ENCODE measurements around the gene NRXN2. TPM values are rescaled to one million over a fixed set of nuclear protein-coding genes. Genes with fewer than 3 reads are reported as not detected.

NRXN2 gene
- total and polyA plus RNA-seq, 10 of the 15 experiments (the other 5 are each of a cell fraction or from before 2014, with no cell fraction given), result 0.03 to 1.4 (median 0.23) TPM

- Histone ChIP-seq H3K27me3 (replicated peaks in 1 of 2; ENCODE audit: control insufficient read depth in 2 of 2, insufficient read depth in 2 of 2, low read length in 1 of 2) (peaks cover 6 to 10% of the 10 kb centered on the region in 2 experiments; a peak in 3 of 4 replicates), H3K4me1 (ENCODE audit: control insufficient read depth, insufficient read depth, low read length) (peaks cover 7% of the 10 kb centered on the region), H3K79me2 (ENCODE audit: control insufficient read depth, insufficient read depth, low read length) (no peaks in the 10 kb centered on the region), H3K27ac (ENCODE audit: control insufficient read depth, insufficient read depth) (no peak overlapping the region), H3K9me3 (replicated peaks; ENCODE audit: control insufficient read depth, insufficient read depth, low read length) (no peaks in the 10 kb centered on the region), H3K4me3 (no peak overlapping the region), H4K20me1 (ENCODE audit: control insufficient read depth, insufficient read depth) (no peaks in the 10 kb centered on the region), H3K36me3 (ENCODE audit: control insufficient read depth in 2 of 2, insufficient read depth in 2 of 2, low read length in 1 of 2) (no peaks in the 10 kb centered on the region), H3K9ac (ENCODE audit: control insufficient read depth, insufficient read depth, low read length) (no peak overlapping the region), H3K4me2 (ENCODE audit: control insufficient read depth, insufficient read depth) (no peak overlapping the region), H2AFZ (ENCODE audit: control insufficient read depth, low read depth, low read length) (no peak overlapping the region)
- RAD21 ChIA-PET (ENCODE audit: unreplicated experiment), result no interaction called here
- 13% methylated on average over 11 of the region's 45 CpGs for WGBS (ENCODE audit: insufficient coverage, insufficient replicate concordance, low lambda C conversion rate, missing lambda C conversion rate)
- POLR2A ChIA-PET, result no interaction called here
- SMC1A ChIA-PET (ENCODE audit: uncharacterized antibody, unreplicated experiment), result no interaction called here
- DNase-seq (ENCODE audit: low read depth, low spot score) (no peak), ATAC-seq (no peak), FAIRE-seq (no peak)
- BruUV-seq (replicated peaks), result no TSS peak
- TF ChIP-seq SMAD1 (IDR thresholded peaks at IDR 0.05; ENCODE audit: low read depth, partially characterized antibody), result no peak
- no peak for TF ChIP-seq CHD1 (IDR thresholded peaks at IDR 0.05; ENCODE audit: low read depth, low read length)
- no peak for TF ChIP-seq MYB (IDR thresholded peaks at IDR 0.05; ENCODE audit: borderline replicate concordance, low read depth, low read length)
- TF ChIP-seq RUNX3 (IDR thresholded peaks at IDR 0.05; ENCODE audit: low read length), result no peak
- TF ChIP-seq, protein P1, sequence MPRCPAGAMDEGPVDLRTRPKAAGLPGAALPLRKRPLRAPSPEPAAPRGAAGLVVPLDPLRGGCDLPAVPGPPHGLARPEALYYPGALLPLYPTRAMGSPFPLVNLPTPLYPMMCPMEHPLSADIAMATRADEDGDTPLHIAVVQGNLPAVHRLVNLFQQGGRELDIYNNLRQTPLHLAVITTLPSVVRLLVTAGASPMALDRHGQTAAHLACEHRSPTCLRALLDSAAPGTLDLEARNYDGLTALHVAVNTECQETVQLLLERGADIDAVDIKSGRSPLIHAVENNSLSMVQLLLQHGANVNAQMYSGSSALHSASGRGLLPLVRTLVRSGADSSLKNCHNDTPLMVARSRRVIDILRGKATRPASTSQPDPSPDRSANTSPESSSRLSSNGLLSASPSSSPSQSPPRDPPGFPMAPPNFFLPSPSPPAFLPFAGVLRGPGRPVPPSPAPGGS (IDR thresholded peaks at IDR 0.05; ENCODE audit: borderline replicate concordance, insufficient read depth, low read depth, low read length, poor library complexity, severe bottlenecking), result no peak
- no peak for TF ChIP-seq FOS (IDR thresholded peaks at IDR 0.05; ENCODE audit: borderline replicate concordance, extremely low read depth, insufficient read length)
- no peak for TF ChIP-seq ZNF274 (IDR thresholded peaks at IDR 0.05; ENCODE audit: insufficient read depth, insufficient read length)
- no peak for TF ChIP-seq JUNB (IDR thresholded peaks at IDR 0.05)
- CTCF ChIA-PET, result no interaction called here
- in situ Hi-C loops (cut with MboI), result no loop called here
- intact Hi-C loops (cut with micrococcal nuclease; ENCODE audit: unreplicated experiment), result no loop called here
These were observed 10.5 kb downstream of the NRXN2 start for GRCh38 chr11:64712430-64713015.
